LNCAP (cell line): ENCODE measurements around the gene PRRT2.

ENCODE experiments used
- CTCF ChIP-seq: fragments of 450-650 bp; IDR thresholded peaks from 2 replicates; pipeline ENCODE4 v1.5.1; 2017; ENCODE audit warnings: mild to moderate bottlenecking

PRRT2 gene

GRCh38 chr16:29774730-29775129, 37.3 kb upstream of the PRRT2 start:
- TF ChIP-seq CTCF, result no peak

GRCh38 chr16:29775742-29776408, 36.1 kb upstream of the PRRT2 start:
- no peak for TF ChIP-seq CTCF

GRCh38 chr16:29777576-29778350, 34.2 kb upstream of the PRRT2 start, which contains the start of gene ZG16:
TSS of gene ZG16 (plus strand) at chr16:29778256. CDS start at chr16:29779267, 1,011 bp downstream.
- no peak for TF ChIP-seq CTCF

- TF ChIP-seq CTCF, result no peak
Measured at GRCh38 chr16:29779474-29779873, 32.5 kb upstream of the PRRT2 start.

GRCh38 chr16:29784157-29784556, 27.8 kb upstream of the PRRT2 start:
- no peak for TF ChIP-seq CTCF

- TF ChIP-seq CTCF, result no peak
Measured at GRCh38 chr16:29784901-29785500, 27.0 kb upstream of the PRRT2 start.

- TF ChIP-seq CTCF, result no peak
Measured at GRCh38 chr16:29789775-29790182, 22.2 kb upstream of the PRRT2 start.
